ENCODE results near the gene EPN2. TPM values are rescaled to one million over a fixed set of nuclear protein-coding genes. Genes with fewer than 3 reads are reported as not detected.
A peak's percentile ranks its signal among the peaks of the same experiment; 100 is the strongest.
"Not testable (repeated sequence)": the region's sequence is repeated elsewhere in the genome, so short reads cannot be mapped to it uniquely, and the experiment has no call there.

EPN2 gene
- total RNA-seq = 10 to 100 TPM in 1 of 2 experiments, 1 to 10 TPM in 1; 9.0 to 12.0 TPM

DNA sequence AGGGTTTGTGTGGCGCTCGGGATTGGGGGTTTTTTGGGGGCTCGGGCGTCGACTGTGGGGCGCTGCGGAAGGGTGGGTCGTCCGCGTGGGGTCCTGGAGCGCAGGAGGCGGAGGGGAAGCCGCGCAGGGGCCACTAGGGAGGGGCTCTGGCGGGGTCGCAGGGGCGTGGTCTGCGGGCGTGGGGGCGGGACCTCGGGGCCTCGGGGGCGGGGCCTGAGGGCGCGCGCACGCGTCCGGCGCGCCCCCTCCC, at the start of gene EPN2:
Gene EPN2 (plus strand): TSS at position 228 of the 250 bp plus-strand sequence. CDS start 45,754 bp downstream, outside the sequence.
- H3K36me3 Mint-ChIP-seq; H3K4me1 Mint-ChIP-seq (ENCODE audit: low read depth); H3K9me3 Mint-ChIP-seq; H3K27ac Mint-ChIP-seq; intact Hi-C loops (cut with micrococcal nuclease); CTCF ChIA-PET; H3K27me3 Mint-ChIP-seq; POLR2A ChIA-PET: not testable (repeated sequence)
- DNase-seq = peak; percentile 66
- peak within 1 kb of the TSS; percentile 82 for H3K4me3 Mint-ChIP-seq

DNA sequence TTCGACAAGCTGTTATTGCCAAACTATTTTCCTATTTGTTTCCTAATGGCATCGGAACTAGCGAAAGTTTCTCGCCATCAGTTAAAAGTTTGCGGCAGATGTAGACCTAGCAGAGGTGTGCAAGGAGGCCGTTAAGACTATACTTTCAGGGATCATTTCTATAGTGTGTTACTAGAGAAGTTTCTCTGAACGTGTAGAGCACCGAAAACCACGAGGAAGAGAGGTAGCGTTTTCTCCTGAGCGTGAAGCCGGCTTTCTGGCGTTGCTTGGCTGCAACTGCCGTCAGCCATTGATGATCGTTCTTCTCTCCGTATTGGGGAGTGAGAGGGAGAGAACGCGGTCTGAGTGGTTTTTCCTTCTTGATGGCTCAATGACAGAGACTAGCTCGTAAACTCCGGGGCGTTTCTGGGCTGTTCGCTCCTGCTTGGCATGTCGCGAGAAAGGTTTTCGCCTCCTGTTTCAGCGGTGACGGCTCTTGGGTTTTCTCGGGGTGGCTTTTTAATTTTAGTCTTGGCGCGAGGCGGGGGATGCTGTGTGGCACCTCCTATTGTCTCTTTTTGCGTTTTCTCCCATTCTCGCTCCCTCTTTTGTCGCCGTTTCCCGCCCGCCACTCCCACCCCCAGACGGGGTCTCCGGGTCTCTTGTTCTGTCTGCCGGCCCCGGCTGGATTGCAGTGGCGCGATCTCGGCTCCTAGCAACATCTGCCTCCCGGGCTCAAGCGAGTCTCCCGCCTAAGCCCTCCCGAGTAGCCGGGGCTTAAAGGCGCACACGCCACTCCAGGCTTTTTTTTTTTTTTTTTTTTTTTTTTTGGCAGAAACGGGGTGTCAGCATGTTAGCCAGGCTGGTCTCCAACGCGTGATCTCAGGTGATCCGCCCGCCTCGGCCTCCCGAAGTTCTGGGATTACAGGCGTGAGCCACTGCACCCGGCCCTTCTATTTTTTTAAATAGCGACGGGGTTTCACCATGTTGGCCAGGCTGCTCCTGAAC, 49.0 kb upstream of the EPN2 start:
- H3K4me1 Mint-ChIP-seq (ENCODE audit: low read depth); H3K27ac Mint-ChIP-seq; CTCF ChIA-PET; intact Hi-C loops (cut with micrococcal nuclease); POLR2A ChIA-PET; H3K27me3 Mint-ChIP-seq; H3K36me3 Mint-ChIP-seq; DNase-seq; H3K4me3 Mint-ChIP-seq; H3K9me3 Mint-ChIP-seq: not testable (repeated sequence)

- intact Hi-C loops (cut with micrococcal nuclease); H3K4me1 Mint-ChIP-seq (ENCODE audit: low read depth); DNase-seq; H3K36me3 Mint-ChIP-seq; CTCF ChIA-PET; H3K4me3 Mint-ChIP-seq; H3K9me3 Mint-ChIP-seq; POLR2A ChIA-PET; H3K27ac Mint-ChIP-seq; H3K27me3 Mint-ChIP-seq: not testable (repeated sequence)
Observed at GRCh38 chr17:19188870-19189708, 48.1 kb upstream of the EPN2 start.

DNA sequence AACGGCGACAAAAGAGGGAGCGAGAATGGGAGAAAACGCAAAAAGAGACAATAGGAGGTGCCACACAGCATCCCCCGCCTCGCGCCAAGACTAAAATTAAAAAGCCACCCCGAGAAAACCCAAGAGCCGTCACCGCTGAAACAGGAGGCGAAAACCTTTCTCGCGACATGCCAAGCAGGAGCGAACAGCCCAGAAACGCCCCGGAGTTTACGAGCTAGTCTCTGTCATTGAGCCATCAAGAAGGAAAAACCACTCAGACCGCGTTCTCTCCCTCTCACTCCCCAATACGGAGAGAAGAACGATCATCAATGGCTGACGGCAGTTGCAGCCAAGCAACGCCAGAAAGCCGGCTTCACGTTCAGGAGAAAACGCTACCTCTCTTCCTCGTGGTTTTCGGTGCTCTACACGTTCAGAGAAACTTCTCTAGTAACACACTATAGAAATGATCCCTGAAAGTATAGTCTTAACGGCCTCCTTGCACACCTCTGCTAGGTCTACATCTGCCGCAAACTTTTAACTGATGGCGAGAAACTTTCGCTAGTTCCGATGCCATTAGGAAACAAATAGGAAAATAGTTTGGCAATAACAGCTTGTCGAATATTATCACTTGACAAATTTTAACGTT, 47.3 kb upstream of the EPN2 start:
- H3K27me3 Mint-ChIP-seq; CTCF ChIA-PET; DNase-seq; intact Hi-C loops (cut with micrococcal nuclease); H3K4me3 Mint-ChIP-seq; H3K36me3 Mint-ChIP-seq; POLR2A ChIA-PET; H3K9me3 Mint-ChIP-seq; H3K27ac Mint-ChIP-seq; H3K4me1 Mint-ChIP-seq (ENCODE audit: low read depth): not testable (repeated sequence)

DNA sequence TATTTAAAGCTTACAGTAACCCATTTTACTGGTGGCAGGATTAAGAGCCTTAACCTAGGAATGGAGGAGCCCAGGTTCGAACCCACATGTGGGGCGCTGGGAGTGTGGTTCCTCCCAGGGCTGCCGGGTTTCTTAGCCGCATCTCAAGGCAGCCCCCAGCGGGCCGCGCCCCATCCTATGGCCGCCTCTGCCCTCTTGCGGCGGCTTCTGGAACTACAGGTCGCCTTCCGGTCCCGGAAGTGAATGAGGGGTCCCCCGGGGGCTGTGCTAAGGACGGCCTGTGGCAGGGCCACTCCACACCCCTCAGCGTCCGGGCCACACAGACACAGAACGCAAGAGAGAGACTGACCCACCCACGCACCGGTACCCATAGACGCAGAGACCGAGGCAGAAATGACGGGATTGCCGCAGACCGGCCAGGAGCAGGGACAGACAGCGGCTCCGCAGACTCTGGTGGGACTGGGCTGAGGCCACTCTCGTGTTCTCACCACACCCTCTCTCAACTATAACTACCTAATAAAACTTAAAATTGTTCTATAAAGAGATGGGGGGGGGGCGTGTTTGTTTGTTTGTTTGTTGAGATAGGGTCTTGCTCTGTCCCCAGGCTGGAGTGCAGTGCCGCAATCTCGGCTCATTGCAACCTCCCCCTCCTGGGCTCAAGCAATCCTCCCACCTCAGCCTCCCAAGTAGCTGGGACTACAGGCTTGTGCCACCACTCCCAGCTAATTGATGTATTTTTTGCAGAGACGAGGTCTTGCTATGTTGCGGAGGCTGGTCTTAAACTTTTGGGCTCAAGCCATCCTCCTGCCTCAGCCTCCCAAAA, 40.6 kb upstream of the EPN2 start:
- H3K27me3 Mint-ChIP-seq; CTCF ChIA-PET; intact Hi-C loops (cut with micrococcal nuclease); H3K36me3 Mint-ChIP-seq; H3K27ac Mint-ChIP-seq; H3K4me1 Mint-ChIP-seq (ENCODE audit: low read depth); H3K9me3 Mint-ChIP-seq; POLR2A ChIA-PET; H3K4me3 Mint-ChIP-seq: not testable (repeated sequence)
- DNase-seq = peak; percentile 42

- H3K27me3 Mint-ChIP-seq; H3K36me3 Mint-ChIP-seq; intact Hi-C loops (cut with micrococcal nuclease); H3K27ac Mint-ChIP-seq; H3K4me3 Mint-ChIP-seq; H3K4me1 Mint-ChIP-seq (ENCODE audit: low read depth); H3K9me3 Mint-ChIP-seq; DNase-seq; CTCF ChIA-PET; POLR2A ChIA-PET: not testable (repeated sequence)
Observed at GRCh38 chr17:19202448-19202847, 34.7 kb upstream of the EPN2 start.

DNA sequence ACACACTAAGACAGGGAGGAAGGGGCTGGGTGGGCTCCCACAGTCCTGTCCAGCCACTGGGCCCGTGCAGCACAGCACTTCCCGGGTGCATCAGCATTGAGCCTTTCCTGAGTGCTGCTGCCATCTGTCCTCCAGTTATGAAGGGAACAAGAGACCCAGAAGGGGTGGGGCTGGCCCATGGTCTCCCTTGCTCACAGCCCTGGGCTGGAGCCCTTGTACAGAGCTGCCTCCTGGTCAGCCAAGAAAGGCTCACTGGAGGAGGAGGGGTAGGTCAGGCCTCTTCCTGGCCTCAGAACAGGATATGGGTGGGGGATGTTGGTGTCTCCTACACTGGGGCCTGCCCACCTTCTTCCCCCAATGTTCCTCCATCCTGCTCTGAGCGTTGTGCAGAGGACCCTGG, 33.7 kb upstream of the EPN2 start:
- POLR2A ChIA-PET; H3K9me3 Mint-ChIP-seq; H3K27ac Mint-ChIP-seq; H3K4me1 Mint-ChIP-seq (ENCODE audit: low read depth); DNase-seq; H3K4me3 Mint-ChIP-seq; intact Hi-C loops (cut with micrococcal nuclease); CTCF ChIA-PET; H3K27me3 Mint-ChIP-seq; H3K36me3 Mint-ChIP-seq: not testable (repeated sequence)

DNA sequence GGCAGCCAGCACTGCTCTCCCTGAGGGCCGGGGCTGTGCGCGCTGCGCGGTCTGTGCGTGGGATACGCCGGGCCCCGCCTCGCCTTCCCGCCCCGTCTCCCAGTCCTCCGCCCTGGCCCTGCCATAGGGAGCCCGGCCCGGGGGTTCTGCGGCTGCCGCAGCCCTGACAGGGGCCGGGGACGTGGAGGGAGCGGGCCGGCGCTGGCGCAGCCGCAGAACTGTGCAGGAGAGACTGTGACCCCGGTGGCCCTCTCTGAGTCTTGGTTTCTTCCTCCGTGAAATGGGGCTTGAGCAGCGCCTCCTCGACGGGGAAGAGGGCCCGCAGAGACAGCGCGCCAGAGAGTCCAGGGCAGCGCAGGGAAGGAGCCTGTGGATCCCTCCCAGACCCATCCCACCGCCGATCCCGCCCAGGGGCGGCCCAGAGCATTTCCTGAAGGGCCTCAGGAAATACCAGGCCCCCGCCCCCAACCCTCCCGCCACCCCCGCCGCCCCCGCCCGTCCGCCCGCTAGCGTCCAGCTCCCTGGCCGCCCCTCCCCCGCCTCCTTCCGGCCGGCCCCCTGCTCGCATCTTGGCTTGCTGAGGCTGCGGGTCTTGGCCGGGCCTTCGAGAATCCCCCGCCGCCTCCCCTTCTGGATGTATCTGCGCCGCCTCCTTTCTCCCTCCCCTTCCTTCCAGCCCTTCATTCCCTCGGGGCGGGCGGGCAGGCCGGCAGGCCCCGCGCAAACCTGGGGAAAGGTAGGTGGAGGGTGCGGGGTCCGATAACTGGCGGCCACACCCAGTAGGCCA, 21.9 kb upstream of the EPN2 start:
- H3K9me3 Mint-ChIP-seq; H3K27ac Mint-ChIP-seq; CTCF ChIA-PET; POLR2A ChIA-PET; H3K4me3 Mint-ChIP-seq; H3K36me3 Mint-ChIP-seq; DNase-seq; intact Hi-C loops (cut with micrococcal nuclease); H3K4me1 Mint-ChIP-seq (ENCODE audit: low read depth); H3K27me3 Mint-ChIP-seq: not testable (repeated sequence)

DNA sequence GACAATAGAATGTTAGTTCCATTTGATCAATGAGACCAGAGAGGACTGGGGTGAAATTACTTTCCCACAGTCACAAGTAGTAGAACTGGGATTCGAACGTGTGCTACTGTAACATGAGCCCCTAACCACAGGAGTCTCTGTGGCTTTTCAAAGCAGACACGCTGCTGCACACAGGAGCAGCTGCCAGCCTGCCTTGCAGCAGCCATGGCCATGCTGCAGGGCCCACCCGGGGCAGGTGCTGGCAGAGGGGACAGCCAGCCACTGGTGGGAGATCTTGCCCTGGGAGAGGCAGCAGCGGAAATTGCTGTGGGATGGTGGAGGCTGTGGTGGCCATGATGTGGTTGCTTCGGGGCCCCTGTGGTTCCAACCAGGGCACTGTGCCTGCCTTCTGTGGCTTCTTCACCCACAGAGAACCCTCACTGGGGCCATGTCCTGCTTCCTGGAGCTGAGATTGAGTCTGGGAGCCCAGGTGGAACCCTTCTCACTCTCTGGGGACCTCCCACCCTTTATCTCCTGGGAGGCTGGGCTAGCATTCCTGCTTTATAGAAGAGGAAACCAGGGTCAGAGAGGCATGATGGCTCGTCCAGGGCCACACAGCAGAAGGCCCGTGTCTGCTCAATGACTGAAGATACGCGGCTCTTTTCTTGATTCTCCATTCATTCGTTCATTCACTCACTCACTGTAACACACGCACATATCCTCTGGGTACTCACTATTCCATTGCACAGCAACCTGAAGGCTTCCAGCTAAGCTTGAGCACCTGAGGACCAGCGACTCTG, 20.8 kb upstream of the EPN2 start:
- H3K27ac Mint-ChIP-seq; H3K9me3 Mint-ChIP-seq; H3K36me3 Mint-ChIP-seq; DNase-seq; CTCF ChIA-PET; H3K27me3 Mint-ChIP-seq; H3K4me1 Mint-ChIP-seq (ENCODE audit: low read depth); intact Hi-C loops (cut with micrococcal nuclease); H3K4me3 Mint-ChIP-seq; POLR2A ChIA-PET: not testable (repeated sequence)

DNA sequence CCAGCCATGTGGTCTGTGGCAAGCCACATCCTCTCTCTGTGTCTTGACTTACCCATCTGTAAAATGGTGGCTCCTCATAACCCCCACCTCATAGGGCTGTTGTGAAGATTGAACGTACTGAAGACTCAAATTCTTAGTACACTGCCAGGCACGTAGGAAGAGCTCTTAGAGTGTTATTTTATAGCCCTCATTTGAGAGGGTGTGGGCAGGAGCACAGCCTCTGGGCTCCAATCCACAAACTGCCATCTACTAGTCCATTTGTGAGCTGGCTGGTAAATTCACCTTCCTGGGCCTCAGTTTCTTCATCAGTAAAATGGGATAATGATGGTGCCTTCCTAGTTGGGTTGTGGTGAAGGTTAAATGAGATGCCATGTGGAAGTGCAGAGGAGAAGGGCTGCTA, 18.3 kb upstream of the EPN2 start:
- H3K4me3 Mint-ChIP-seq; H3K36me3 Mint-ChIP-seq; H3K27ac Mint-ChIP-seq; DNase-seq; intact Hi-C loops (cut with micrococcal nuclease); H3K4me1 Mint-ChIP-seq (ENCODE audit: low read depth); H3K27me3 Mint-ChIP-seq; H3K9me3 Mint-ChIP-seq; CTCF ChIA-PET; POLR2A ChIA-PET: not testable (repeated sequence)

DNA sequence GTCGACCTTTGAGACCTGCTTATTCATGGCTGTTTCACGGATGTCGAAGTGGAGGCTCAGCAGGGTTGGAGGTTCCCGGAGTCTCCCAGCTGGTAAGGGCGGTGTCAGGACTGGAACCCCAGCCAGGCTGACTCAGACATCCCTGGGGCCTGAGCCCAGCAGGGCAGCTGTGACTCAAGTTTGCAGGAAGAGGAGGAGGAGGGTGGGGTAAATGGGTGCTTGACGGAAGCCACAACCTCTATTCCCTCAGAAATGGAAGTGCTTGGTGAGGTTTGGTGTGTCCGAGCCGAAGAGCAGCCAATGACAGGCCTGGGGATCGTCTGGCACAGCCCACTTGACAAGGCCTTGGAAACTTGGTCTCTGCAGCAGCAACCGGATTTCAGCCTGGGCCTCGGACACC, 17.8 kb upstream of the EPN2 start:
- H3K27me3 Mint-ChIP-seq; H3K36me3 Mint-ChIP-seq; H3K27ac Mint-ChIP-seq; H3K4me1 Mint-ChIP-seq (ENCODE audit: low read depth); H3K9me3 Mint-ChIP-seq; intact Hi-C loops (cut with micrococcal nuclease); CTCF ChIA-PET; POLR2A ChIA-PET; DNase-seq; H3K4me3 Mint-ChIP-seq: not testable (repeated sequence)

All from activated CD4-positive, alpha-beta memory T cell treated with anti-CD3 and anti-CD28 coated beads for 36 hours (primary cell).